Measurements from ENCODE around the gene BORCS5.

BORCS5 gene

DNA sequence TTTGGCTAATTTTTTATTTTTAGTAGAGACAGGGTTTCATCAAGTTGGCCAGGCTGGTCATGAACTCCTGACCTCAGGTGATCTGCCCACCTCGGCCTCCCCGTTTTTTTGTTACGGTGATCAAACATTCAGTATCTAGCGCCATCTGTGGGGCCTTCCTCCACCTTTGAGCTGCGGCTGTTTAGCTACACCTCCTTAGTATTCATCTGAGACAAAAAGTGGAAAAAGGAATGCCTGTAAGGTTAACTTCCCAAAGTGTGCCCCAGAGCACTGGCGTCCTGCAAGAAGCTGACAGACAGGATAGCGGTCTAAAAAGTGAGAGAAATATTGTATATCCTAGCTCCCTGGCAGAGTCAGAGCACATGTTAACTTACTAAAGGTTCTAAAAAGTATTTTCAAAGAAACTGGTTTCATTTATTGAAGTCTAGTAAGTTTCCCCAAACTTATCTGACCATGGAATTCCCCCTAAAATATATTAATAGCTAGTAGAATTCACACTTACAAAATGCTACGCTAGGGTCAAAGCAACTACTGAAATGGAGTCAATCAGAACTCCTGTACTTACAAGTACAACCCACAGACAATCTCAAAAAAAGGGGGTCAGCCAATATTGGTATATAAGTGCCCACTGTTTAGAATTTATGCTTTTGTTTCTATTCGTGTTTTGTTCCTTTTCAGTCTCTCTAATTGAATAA lies 146.7 kb downstream of the BORCS5 start:
- Histone ChIP-seq H3K4me2 (ENCODE audit: low read length) (no peak overlapping the region), H3K4me1 (ENCODE audit: control insufficient read depth, low read length) (no peaks in the 10 kb centered on the region), H3K79me2 (ENCODE audit: control insufficient read depth, low read length) (no peaks in the 10 kb centered on the region), H3K27ac (ENCODE audit: low read depth, low read length) (no peak overlapping the region), H3K9me3 (ENCODE audit: control insufficient read depth, insufficient read depth, low read length) (no peaks in the 10 kb centered on the region), H3F3A (ENCODE audit: control insufficient read depth, insufficient read depth) (no peaks in the 10 kb centered on the region), H4K20me1 (ENCODE audit: control insufficient read depth, insufficient read depth, low read depth, low read length) (no peaks in the 10 kb centered on the region), H3K36me3 (ENCODE audit: control insufficient read depth, low read length) (no peaks in the 10 kb centered on the region), H3K4me3 (ENCODE audit: low read length) (no peak overlapping the region), H3K9me2 (replicated peaks; ENCODE audit: control insufficient read depth, low read length) (no peaks in the 10 kb centered on the region), H3K27me3 (ENCODE audit: control insufficient read depth, low read length) (peaks cover 6% of the 10 kb centered on the region; the same call in 1 of the 2 replicates)
- TF ChIP-seq, protein P1, sequence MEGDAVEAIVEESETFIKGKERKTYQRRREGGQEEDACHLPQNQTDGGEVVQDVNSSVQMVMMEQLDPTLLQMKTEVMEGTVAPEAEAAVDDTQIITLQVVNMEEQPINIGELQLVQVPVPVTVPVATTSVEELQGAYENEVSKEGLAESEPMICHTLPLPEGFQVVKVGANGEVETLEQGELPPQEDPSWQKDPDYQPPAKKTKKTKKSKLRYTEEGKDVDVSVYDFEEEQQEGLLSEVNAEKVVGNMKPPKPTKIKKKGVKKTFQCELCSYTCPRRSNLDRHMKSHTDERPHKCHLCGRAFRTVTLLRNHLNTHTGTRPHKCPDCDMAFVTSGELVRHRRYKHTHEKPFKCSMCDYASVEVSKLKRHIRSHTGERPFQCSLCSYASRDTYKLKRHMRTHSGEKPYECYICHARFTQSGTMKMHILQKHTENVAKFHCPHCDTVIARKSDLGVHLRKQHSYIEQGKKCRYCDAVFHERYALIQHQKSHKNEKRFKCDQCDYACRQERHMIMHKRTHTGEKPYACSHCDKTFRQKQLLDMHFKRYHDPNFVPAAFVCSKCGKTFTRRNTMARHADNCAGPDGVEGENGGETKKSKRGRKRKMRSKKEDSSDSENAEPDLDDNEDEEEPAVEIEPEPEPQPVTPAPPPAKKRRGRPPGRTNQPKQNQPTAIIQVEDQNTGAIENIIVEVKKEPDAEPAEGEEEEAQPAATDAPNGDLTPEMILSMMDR (IDR thresholded peaks at IDR 0.05; ENCODE audit: low read depth, low read length, poor library complexity, severe bottlenecking), result no peak
- TF ChIP-seq EZH2phosphoT487 (IDR thresholded peaks at IDR 0.05; ENCODE audit: borderline replicate concordance, low read length), result no peak

DNA sequence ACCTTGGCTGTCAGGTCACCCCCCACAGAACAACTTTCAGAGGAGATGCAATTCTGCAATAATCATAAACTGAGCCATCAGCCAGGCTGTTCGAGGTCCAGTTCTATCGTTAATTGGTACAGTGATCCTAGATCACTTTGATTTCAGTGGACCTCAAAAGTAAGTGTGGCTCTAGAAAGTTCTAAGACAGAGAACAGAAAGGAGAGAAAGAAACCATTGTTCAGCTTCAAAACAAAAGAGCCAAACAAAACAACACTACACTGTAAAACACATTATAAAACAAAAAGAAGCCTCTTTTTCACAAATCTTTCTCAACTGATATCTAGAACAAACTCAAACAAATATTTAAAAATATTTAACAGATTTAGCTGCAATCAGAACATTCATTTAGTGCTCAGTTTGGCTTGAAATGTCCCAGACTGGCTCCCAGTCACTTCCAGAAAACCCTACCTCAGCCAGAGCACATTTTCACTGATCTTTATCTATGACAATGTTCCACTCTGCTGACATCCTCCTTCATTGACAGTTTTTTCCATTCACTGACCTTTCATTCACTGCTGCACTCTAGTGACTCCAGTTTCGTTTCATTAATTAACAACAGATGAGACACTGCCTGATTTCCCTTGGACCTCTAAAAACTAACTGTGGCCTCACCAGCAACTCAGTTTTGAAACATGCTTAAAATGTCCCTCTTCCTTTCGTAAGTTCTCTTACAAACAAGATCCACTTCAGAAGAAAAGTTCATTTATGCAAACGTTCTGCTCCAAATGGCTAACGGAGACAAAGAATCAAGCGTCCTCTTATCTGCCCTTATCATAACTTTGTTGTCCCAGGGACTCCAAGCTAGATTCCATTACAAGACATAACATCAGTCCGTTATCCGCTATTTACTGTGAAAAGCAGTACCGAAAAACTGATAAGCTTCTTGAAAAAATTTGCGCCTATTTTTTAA lies 148.9 kb downstream of the BORCS5 start:
- no peak overlapping the region for H3K4me3 ChIP-seq (ENCODE audit: low read length)
- H3K27ac ChIP-seq (ENCODE audit: low read depth, low read length), result no peak overlapping the region
- TF ChIP-seq, protein P1 (IDR thresholded peaks at IDR 0.05; ENCODE audit: low read depth, low read length, poor library complexity, severe bottlenecking), result no peak
- TF ChIP-seq EZH2phosphoT487 (IDR thresholded peaks at IDR 0.05; ENCODE audit: borderline replicate concordance, low read length), result no peak

DNA sequence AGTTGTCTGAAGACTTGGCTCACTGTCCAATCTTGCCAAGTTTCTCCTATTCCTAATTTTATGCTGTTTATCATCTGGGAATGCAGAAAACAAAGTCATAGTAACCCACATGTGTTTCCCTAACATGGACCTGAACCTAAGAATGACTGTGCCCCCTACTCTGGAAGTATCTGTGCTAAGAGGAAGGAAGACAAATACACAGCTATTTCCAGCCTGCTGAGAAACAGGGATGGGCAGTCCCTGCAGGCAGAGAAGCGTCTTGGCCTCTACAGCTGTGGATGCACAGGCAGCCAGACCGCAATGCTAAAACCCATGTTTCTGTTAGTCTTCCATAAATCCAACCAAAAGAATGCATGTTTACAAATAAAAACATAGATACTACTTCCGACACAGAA lies 149.6 kb downstream of the BORCS5 start:
- H3K4me2 ChIP-seq (ENCODE audit: low read length), result no peak overlapping the region

More for the DNA sequence above, 148.9 kb downstream of the BORCS5 start:
- Histone ChIP-seq H4K20me1 (ENCODE audit: control insufficient read depth, insufficient read depth, low read depth, low read length) (no peaks in the 10 kb centered on the region), H3K4me2 (ENCODE audit: low read length) (no peak overlapping the region), H3K79me2 (ENCODE audit: control insufficient read depth, low read length) (no peaks in the 10 kb centered on the region), H3K4me1 (ENCODE audit: control insufficient read depth, low read length) (no peaks in the 10 kb centered on the region), H3K9me3 (ENCODE audit: control insufficient read depth, insufficient read depth, low read length) (no peaks in the 10 kb centered on the region), H3K36me3 (ENCODE audit: control insufficient read depth, low read length) (no peaks in the 10 kb centered on the region), H3F3A (ENCODE audit: control insufficient read depth, insufficient read depth) (no peaks in the 10 kb centered on the region), H3K9me2 (replicated peaks; ENCODE audit: control insufficient read depth, low read length) (no peaks in the 10 kb centered on the region), H3K27me3 (ENCODE audit: control insufficient read depth, low read length) (peaks cover 6% of the 10 kb centered on the region; the same call in 1 of the 2 replicates)

More for the DNA sequence above, 149.6 kb downstream of the BORCS5 start:
- TF ChIP-seq EZH2phosphoT487 (IDR thresholded peaks at IDR 0.05; ENCODE audit: borderline replicate concordance, low read length), result no peak
- TF ChIP-seq, protein P1 (IDR thresholded peaks at IDR 0.05; ENCODE audit: low read depth, low read length, poor library complexity, severe bottlenecking), result no peak
- no peaks in the 10 kb centered on the region for H3K9me2 ChIP-seq (replicated peaks; ENCODE audit: control insufficient read depth, low read length)
- H3K27ac ChIP-seq (ENCODE audit: low read depth, low read length), result no peak overlapping the region
- no peaks in the 10 kb centered on the region for H3K4me1 ChIP-seq (ENCODE audit: control insufficient read depth, low read length)
- H3K27me3 ChIP-seq (ENCODE audit: control insufficient read depth, low read length), result peaks cover 9% of the 10 kb centered on the region; the same call in 1 of the 2 replicates
- H4K20me1 ChIP-seq (ENCODE audit: control insufficient read depth, insufficient read depth, low read depth, low read length), result no peaks in the 10 kb centered on the region
- no peaks in the 10 kb centered on the region for H3K9me3 ChIP-seq (ENCODE audit: control insufficient read depth, insufficient read depth, low read length)
- H3F3A ChIP-seq (ENCODE audit: control insufficient read depth, insufficient read depth), result no peaks in the 10 kb centered on the region
- H3K4me3 ChIP-seq (ENCODE audit: low read length), result no peak overlapping the region
- no peaks in the 10 kb centered on the region for H3K79me2 ChIP-seq (ENCODE audit: control insufficient read depth, low read length)
- no peaks in the 10 kb centered on the region for H3K36me3 ChIP-seq (ENCODE audit: control insufficient read depth, low read length)
